Epithelial cell of esophagus (primary cell): ENCODE results near the gene LCN6.

Experiments
- DNase-seq: peaks from one replicate; pipeline ENCODE4 v3.0.0; 2010; ENCODE audit warnings: low read depth
- H3K4me3 ChIP-seq: 2 replicates; pipeline ENCODE4 v1.5.1; 2011; ENCODE audit warnings: mild to moderate bottlenecking, low read length, control low read depth
- TF ChIP-seq, protein P1 (sequence below): IDR thresholded peaks from 2 replicates; pipeline ENCODE4 v1.5.1; 2011; ENCODE audit warnings: low read depth, mild to moderate bottlenecking, low read length, control low read depth, inconsistent platforms; ENCODE audit not compliant: insufficient read depth; ENCODE audit errors: missing control alignments

Gene LCN6

DNA sequence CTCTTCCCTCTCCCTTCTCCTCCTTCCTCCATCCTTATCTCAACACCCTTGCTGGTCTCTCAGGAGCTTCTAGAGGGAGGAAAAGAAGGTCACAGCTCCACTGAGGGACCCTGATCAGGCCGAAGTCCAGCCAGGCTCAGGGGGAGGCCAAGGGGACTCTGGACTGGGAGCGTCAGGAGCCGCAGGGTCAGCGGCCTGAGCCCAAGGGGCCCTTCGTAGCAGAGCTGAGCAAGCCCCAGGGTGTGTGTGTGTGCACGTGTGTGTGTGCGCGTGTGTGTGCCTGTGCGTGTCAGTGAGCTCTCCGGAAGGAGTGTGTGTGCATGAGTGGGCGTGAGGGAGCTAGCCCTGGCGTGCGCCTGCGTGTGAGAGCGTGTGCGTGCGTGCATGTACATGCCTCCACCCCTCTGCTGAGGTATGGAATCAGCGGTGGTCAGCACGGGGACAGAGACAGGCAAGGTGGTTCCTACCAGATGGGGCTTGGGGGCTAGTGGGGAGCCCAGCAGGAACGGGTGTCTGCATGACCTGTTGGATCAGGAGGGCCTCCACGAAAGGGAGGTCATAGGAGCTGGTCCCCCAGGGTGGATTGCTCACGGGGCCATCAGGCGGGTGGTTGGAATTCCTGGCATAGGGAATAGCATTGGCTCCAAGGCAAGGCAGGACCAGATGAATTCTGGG lies 51.0 kb downstream of the LCN6 start:
- H3K4me3 ChIP-seq = no peak overlapping the region
- peak; percentile 66 for DNase-seq
- TF ChIP-seq, protein P1, sequence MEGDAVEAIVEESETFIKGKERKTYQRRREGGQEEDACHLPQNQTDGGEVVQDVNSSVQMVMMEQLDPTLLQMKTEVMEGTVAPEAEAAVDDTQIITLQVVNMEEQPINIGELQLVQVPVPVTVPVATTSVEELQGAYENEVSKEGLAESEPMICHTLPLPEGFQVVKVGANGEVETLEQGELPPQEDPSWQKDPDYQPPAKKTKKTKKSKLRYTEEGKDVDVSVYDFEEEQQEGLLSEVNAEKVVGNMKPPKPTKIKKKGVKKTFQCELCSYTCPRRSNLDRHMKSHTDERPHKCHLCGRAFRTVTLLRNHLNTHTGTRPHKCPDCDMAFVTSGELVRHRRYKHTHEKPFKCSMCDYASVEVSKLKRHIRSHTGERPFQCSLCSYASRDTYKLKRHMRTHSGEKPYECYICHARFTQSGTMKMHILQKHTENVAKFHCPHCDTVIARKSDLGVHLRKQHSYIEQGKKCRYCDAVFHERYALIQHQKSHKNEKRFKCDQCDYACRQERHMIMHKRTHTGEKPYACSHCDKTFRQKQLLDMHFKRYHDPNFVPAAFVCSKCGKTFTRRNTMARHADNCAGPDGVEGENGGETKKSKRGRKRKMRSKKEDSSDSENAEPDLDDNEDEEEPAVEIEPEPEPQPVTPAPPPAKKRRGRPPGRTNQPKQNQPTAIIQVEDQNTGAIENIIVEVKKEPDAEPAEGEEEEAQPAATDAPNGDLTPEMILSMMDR = no peak

DNA sequence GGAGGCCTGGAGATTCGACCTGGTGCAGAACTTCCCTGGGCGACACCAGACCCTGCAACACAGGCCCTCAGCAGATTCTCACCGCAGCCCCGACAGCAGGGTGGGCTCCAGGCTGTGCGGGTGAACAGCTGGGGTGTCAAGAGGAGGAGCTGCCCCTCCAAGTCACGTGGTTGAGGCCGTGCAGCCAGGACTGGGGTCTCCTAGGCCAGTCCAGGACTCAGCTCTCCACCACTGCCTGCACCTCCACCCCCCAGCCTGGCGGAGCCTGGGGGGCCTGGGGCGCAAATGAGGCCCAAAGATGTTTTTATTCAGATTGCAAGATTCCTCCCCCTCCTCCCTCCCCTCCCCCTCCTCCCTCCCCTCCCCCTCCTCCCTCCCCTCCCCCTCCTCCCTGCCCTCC lies 51.8 kb downstream of the LCN6 start:
- no peak overlapping the region for H3K4me3 ChIP-seq
- TF ChIP-seq, protein P1 = no peak
- DNase-seq = no peak

DNA sequence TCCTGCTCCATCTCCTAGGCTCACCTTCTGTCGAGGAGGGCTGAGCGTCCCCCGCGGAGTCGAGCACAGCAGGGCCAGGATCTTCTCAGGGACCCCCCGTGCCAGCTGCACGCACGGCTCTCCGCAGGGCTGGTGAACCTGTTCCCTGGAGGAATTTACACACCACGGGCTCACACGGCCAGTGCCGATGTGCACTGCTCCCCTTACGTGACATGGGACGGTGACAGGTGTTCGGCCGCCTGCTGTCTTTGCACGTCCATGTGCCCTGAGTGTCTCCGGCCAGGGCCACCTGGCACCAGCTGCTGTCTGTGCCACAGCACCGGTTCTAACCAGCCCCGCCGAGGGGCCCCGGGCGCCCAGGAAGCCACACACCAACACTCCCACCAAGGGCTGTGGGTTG lies 52.4 kb downstream of the LCN6 start:
- TF ChIP-seq, protein P1 = no peak
- H3K4me3 ChIP-seq = no peak overlapping the region
- DNase-seq = no peak

DNA sequence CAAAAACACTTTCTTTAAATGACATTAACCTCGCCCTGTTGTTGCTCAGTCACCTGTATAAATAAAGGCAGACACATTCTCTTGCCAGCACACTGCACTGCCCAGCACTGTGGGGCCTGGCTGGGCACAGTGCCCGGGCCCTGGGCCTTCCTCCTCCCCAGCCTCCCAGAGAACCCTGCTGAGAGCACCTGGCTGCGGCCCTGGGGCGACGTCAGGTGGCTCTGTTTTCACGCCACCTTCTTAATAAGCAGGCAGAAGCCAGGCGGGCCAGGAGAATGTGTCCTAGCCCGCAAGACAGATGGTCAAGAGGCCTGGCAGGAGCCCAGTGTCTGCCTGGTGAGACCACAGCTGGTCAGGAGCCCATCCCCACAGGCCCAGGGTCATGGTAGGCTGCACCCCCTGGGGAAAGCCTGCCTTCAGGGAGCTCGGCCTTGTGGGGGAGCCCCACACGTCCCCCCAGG lies 52.9 kb downstream of the LCN6 start:
- DNase-seq = peak; percentile 45
- no peak overlapping the region for H3K4me3 ChIP-seq
- TF ChIP-seq, protein P1 = no peak

DNA sequence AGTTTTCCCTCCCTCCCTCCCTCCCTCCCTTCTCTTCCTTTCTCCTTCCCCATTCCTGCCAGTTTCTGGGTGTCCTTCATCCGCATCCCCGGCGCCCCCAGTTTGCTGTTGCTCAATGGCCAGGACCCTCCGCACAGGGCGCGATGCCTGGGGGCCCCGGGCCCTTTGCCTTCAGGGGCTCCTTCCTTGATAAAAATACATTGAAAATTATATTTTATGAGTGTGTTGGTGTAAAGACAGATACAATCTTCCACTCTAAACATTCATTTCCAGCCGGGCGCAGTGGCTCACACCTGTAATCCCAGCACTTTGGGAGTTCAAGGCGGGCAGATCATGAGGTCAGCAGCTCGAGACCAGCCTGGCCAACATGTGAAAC lies 53.5 kb downstream of the LCN6 start:
- no peak overlapping the region for H3K4me3 ChIP-seq
- TF ChIP-seq, protein P1 = no peak
- DNase-seq = no peak

DNA sequence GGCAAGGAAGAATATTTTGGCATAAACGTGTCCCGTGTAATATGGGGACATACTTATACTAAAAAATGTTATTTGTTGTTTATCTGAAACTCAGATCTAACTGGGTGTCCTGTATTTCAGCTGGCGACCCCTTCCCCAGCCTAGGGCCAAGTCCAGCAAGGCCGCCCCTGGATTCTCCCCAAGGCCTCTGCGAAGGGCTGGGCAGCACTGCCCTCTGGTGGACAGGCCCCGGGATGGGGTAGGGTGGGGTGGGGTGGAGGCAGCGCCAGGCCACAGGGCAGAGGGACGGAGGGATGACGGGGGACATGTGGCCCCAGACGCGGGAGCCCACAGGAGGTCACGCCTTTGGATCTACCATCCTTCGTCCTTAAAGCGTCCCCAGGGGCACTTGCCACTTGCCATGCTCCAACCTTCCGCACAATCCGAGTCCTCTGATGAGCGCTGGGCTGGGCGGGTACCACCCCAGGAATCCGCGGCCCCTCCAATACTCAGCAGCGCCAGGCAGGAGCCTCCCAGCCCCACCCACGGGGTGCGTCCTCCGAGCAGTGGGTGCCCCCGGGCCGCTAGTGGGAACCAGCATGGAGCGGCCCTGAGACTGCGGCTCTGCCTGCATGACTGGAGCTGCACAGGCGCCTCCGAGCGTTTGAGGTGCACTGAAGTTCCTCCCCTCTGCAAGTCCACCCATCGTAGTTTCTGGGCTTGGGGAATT lies 54.0 kb downstream of the LCN6 start:
- H3K4me3 ChIP-seq = no peak overlapping the region
- DNase-seq = peak; percentile 46
- TF ChIP-seq, protein P1 = peak; percentile 64
